Vagina (tissue), 1 donor: ENCODE measurements around the gene SPANXA2. TPM values are rescaled to one million over a fixed set of nuclear protein-coding genes. Genes with fewer than 3 reads are reported as not detected.

Experiments used
- total RNA-seq: library from RNA; depleted of rRNA; stranded (reverse); fragments of >200 nt; gene quantifications from one replicate; pipeline ENCODE4 v1.2.3, GENCODE V29; 2016

The SPANXA2 gene
- total RNA-seq, 1 donor from 2014 or later, result not detected

Other genes starting within 250 kb of the SPANXA2 start
- gene SPANXA1, start 5.0 kb upstream of the SPANXA2 start, total RNA-seq, result not detected
- not detected for gene SPANXD, start 109.0 kb downstream of the SPANXA2 start, total RNA-seq
- not detected for gene MAGEC3, start 248.6 kb downstream of the SPANXA2 start, total RNA-seq